IPS DF 4.7 (cell line): ENCODE measurements around the gene ZNF598.

Experiments
- DNase-seq: peaks from one replicate; pipeline ENCODE4 v3.0.0-alpha.2; 2013; ENCODE audit warnings: low spot score; ENCODE audit errors: extremely low read depth

ZNF598 gene

GRCh38 chr16:2009791-2010510 is at the start of gene ZNF598:
TSS of gene ZNF598 (minus strand) at chr16:2009821.
- no peak for DNase-seq

- DNase-seq: no peak
These were observed 49.3 kb upstream of the ZNF598 start for GRCh38 chr16:2058872-2059271.

GRCh38 chr16:2058420-2058819 is 48.8 kb upstream of the ZNF598 start:
- DNase-seq: no peak

- DNase-seq: no peak
These were observed 47.8 kb upstream of the ZNF598 start for GRCh38 chr16:2057438-2057837.

GRCh38 chr16:2056681-2057407 is 47.2 kb upstream of the ZNF598 start:
- DNase-seq: no peak

GRCh38 chr16:2056077-2056476 is 46.5 kb upstream of the ZNF598 start:
- DNase-seq: no peak

GRCh38 chr16:2054543-2055245 is 45.1 kb upstream of the ZNF598 start:
- DNase-seq: no peak

GRCh38 chr16:2053897-2054296 is 44.3 kb upstream of the ZNF598 start:
- DNase-seq: no peak

- no peak for DNase-seq
These were observed 43.6 kb upstream of the ZNF598 start for GRCh38 chr16:2053211-2053610.

- DNase-seq: no peak
These were observed 38.5 kb upstream of the ZNF598 start for GRCh38 chr16:2048116-2048543.

- DNase-seq: peak; percentile 80
These were observed 37.9 kb upstream of the ZNF598 start, which contains the start of the genes NTHL1 and TSC2 for GRCh38 chr16:2047330-2048115. TSS of gene NTHL1 (minus strand) at chr16:2047834. CDS start at chr16:2047823, 11 bp downstream. TSS of gene TSC2 (plus strand) at chr16:2047985. CDS start at chr16:2048616, 631 bp downstream.

GRCh38 chr16:2046893-2047329 is 37.3 kb upstream of the ZNF598 start:
- DNase-seq: no peak

GRCh38 chr16:2045965-2046892 is 36.6 kb upstream of the ZNF598 start:
- DNase-seq: no peak

- DNase-seq: no peak
These were observed 34.9 kb upstream of the ZNF598 start for GRCh38 chr16:2044541-2044940.

- DNase-seq: no peak
These were observed 34.2 kb upstream of the ZNF598 start for GRCh38 chr16:2043667-2044451.

GRCh38 chr16:2042986-2043666 is 33.5 kb upstream of the ZNF598 start:
- DNase-seq: no peak

- DNase-seq: no peak
These were observed 32.8 kb upstream of the ZNF598 start for GRCh38 chr16:2042171-2042985.
